Renal cortical epithelial cell (primary cell): ENCODE measurements around the gene XPO5. TPM values are rescaled to one million over a fixed set of nuclear protein-coding genes. Genes with fewer than 3 reads are reported as not detected.
"Not testable (repeated sequence)": the region's sequence is repeated elsewhere in the genome, so short reads cannot be mapped to it uniquely, and the experiment has no call there.

Experiments
- DNase-seq: peaks from one replicate; pipeline ENCODE4 v3.0.0-alpha.2; 2011; ENCODE audit warnings: low read depth
- total RNA-seq: library from RNA; depleted of rRNA; stranded (reverse); fragments of >200 nt; gene quantifications from 2 replicates; pipeline ENCODE4 v1.2.3, GENCODE V29; 2014

XPO5 gene
- total RNA-seq = 39.8 and 49.1 TPM in 2 replicates

DNA sequence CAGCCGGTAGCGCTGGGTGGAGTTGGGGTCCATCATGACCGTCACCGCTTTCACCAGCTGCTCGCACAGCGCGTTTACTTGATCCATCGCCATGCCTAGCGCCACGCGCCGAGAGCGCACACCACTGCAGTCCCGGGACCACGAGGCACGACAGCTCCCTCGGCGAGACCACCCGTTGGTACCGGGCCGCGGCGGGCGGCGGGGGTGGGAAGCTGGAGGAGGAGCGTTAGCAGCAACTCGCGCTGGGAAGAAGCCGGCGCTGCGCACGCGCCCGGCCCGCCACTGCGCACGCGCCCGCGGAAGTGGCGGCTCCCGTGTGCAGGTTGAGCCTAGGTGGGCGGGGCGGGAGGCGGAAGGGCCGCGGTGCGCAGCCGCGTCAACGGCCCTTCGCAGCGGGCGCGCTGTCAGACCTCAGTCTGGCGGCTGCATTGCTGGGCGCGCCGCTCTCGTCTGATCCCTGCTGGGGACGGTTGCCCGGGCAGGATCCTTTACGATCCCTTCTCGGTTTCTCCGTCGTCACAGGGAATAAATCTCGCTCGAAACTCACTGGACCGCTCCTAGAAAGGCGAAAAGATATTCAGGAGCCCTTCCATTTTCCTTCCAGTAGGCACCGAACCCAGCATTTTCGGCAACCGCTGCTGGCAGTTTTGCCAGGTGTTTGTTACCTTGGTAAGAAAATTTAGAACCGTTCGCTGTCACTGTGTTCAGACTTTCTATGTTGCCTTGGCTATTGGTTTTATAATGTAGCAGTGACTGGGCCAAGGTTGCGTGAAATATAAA lies at the start of gene XPO5, which contains the start of gene POLH:
TSS of gene XPO5 (minus strand) at position 267 of the 780 bp plus-strand sequence. CDS start at position 93, 174 bp downstream.
TSS of gene POLH (plus strand) at position 414 of the 780 bp plus-strand sequence. CDS start 6,135 bp downstream, outside the sequence.
- peak; percentile 78 for DNase-seq

- DNase-seq = no peak
Observed at GRCh38 chr6:43625393-43625992, 49.7 kb upstream of the XPO5 start.

DNA sequence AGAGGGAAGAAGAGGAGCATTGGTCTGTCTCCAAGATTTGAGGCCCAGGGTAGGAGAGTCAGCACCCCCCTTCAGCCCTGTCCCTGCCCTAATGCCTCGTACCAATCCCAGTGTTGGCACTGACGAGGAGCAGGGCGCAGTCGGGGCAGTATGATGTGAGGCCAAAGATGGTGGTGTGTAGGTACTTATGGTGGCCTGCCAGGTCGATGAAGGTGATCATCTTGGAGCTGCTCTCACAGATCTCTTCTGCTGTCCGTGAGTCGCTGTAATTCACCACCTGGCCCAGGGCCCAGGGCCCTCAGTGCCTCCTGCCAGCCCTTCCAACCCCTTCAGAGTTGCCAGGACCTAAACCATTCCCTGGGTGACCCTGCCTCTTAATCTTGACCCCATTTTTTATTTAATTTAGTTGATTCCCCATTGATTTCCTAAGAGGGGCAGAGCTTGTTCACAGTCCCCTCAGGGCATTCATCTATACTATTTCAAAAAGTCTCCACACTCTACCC lies 49.0 kb upstream of the XPO5 start:
- no peak for DNase-seq

- no peak for DNase-seq
Observed at GRCh38 chr6:43623880-43624785, 48.3 kb upstream of the XPO5 start.

GRCh38 chr6:43622541-43622940 lies 46.7 kb upstream of the XPO5 start:
- no peak for DNase-seq

DNA sequence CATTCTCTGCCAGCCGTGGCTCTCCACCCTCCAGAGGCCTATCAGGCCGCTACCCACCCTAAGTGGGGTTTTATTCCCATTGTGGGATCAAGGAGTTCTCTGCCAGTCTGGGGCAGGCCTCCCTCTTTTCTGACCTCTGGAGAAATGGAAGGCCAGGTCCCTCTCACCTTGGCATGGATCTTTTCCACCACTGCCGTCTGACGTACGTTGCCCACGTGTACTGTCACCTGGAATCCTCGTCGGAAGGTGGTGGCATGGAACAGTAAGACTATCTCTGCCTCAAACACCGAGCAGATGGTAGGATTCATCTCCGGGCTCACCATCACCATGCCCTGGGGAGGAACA lies 46.0 kb upstream of the XPO5 start:
- DNase-seq = no peak

DNA sequence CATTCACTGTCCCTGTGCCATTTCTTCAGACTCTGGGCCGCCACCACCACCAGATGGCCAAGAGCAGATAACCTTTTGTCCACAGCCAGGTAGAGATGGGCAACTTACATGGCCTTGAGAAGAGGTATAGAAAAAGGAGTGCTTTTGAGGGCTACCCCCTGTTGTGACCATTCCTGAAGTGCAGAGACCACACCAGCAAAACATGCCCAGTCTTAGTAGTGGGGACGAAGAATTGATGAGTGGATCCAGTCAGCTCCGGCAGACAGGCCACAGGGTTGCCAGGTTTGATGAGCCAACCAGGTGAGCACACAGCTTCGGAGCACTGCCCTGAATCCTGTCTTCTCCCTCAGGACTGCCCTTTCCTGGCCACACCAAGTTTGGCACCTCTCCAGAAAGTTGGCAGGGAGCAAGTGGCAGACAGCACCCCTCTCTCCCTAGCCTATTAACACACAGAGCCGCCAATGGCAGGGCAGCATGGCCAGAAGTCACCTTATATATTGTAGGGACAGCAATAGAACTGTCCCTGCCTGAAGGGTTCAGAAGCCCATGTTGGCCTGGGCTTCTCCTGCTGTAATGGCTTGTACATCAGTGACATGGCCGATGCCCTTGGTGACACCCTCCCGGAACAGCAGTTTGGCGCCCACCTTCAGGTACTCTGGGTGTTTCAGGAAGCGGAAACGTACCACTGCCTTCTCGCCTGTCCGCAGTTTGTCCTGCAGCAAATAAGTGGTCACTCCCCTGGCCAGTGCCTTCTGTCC lies 45.4 kb upstream of the XPO5 start:
- no peak for DNase-seq

- DNase-seq = no peak
Observed at GRCh38 chr6:43616725-43617472, 41.1 kb upstream of the XPO5 start.

DNA sequence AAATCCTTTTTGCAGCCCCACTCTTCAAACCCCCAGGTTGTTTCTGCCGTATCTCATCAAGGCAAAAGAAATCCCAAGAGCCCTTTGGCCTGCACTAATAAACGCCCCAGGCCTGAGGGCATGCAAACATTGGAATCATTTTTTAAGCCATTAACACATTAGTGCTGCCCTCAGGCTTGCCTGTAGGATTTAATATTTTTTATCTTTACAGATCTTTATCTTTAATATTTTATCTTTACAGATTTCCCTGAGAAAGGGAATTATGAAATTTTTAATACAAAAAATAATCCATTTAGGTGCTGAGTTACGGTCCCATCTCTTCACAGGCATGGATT lies 38.5 kb upstream of the XPO5 start:
- DNase-seq = no peak

DNA sequence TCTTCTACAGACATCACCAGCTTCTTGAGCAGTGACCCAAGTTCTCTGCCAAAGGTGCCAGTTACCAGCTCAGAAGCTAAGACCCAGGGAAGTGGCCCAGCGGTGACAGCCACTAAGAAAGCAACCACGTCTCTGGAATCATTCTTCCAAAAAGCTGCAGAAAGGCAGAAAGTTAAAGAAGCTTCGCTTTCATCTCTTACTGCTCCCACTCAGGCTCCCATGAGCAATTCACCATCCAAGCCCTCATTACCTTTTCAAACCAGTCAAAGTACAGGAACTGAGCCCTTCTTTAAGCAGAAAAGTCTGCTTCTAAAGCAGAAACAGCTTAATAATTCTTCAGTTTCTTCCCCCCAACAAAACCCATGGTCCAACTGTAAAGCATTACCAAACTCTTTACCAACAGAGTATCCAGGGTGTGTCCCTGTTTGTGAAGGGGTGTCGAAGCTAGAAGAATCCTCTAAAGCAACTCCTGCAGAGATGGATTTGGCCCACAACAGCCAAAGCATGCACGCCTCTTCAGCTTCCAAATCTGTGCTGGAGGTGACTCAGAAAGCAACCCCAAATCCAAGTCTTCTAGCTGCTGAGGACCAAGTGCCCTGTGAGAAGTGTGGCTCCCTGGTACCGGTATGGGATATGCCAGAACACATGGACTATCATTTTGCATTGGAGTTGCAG lies 38.0 kb upstream of the XPO5 start:
- DNase-seq = no peak

DNA sequence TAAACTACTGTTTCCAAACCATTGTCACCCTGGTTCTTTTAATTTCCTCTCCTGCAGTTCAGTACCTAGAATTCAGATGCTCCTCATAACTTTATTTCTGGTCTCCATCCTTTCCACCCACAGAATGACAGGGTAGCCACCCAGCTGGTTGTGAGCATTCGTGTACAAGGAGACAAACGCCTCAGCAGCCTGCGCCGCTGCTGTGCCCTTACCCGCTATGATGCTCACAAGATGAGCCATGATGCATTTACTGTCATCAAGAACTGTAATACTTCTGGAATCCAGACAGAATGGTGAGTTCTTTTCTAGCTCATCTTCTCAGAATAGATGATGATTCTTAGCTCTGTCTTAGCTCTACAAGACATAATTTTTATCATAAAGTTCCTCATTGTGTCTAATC lies 34.6 kb upstream of the XPO5 start:
- DNase-seq = no peak

DNA sequence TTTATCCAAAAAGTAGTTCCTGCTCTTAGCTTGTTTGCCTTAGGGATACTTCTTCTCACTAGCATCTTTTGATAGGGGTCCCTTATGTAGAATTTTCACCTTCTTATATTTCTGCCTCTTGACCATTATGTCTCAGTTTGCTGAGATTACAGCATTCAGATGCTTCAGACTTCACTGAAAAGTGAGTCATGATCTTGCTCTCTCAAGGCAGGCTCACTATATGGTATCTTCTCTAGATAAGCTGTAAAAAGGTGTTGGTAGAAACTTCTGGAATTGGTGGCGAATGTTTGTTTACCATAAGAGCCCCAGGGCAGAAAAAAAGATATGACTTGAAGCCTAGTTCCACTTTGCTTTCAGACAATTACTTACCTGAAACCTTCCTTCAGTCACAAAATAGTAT lies 33.6 kb upstream of the XPO5 start:
- DNase-seq = no peak

DNA sequence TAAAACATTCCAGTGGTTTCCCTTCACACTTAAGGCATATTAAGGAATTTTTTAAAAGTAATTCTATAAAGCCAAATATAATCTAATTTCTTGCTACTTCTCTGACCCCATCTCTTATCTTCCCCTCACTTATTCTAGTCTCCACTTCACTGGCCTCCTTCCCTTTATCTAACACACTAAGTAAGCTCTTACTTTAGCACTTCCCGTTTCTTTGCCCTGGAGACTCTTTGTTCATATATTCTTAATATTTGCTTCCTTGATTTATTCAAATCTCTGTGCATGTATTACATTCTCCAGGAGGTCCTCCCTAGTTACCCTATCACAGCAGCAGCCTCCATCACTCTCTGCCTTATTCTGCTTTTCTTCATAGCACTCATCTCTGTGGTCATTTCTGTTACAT lies 33.0 kb upstream of the XPO5 start:
- no peak for DNase-seq

- DNase-seq = peak; percentile 79
Observed at GRCh38 chr6:43608310-43608763, 32.5 kb upstream of the XPO5 start.

DNA sequence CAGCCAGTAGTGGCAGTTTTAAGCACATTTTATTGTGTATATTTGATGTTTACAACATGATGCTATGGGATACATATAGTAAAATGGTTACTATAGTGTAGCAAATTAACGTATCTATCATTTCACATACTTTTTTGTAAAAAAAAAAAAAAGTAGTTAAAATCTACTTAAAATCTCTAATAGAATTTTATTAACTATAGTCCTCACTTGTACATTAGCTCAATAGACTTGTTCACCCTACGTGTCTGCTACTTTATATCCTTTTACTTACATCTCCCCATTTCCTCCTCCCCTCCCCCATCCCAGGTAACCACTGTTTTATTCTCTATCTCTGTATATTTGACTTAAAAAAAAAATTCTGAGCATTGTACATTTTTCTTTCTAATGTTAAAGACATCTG lies 30.2 kb upstream of the XPO5 start:
- DNase-seq = no peak

DNA sequence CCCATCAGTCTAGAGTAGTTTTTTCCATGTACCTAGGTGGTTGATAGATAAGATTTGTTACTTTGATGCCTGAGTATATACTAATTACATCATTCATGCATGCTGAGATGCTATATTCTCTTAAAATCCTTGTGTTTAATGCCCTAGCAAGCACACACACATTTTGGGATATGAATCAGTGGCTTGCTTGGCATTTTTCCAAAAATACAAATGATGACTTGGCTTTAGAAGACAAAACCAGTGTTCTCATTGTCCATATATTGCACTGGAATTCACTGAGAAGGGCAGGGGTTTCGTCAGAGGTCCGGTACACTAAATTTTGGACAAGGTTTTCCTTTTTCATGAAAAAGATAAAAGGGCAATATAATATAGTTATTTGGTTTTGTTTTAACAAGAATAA lies 28.3 kb upstream of the XPO5 start:
- DNase-seq = no peak

GRCh38 chr6:43600595-43600994 lies 24.8 kb upstream of the XPO5 start:
- DNase-seq = no peak

- DNase-seq = no peak
Observed at GRCh38 chr6:43593938-43594337, 18.1 kb upstream of the XPO5 start.

DNA sequence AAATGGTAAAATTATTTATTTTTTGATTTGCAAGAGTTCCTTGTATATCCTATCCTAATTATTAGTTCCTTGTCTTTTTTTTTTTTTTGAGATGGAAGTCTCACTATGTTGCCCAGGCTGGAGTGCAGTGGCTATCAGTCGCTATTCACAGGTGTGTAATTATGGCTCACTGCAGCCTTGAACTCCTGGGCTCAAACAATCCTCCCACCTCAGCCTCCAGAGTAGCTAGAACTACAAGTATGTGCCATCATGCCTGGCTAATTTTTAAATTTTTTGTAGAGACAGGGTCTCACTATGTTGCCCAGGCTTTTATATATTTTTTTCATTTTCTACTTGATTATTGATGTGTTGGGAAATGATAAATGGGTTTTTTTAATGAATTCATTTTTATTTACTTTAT lies 13.7 kb upstream of the XPO5 start:
- not testable (repeated sequence) for DNase-seq

DNA sequence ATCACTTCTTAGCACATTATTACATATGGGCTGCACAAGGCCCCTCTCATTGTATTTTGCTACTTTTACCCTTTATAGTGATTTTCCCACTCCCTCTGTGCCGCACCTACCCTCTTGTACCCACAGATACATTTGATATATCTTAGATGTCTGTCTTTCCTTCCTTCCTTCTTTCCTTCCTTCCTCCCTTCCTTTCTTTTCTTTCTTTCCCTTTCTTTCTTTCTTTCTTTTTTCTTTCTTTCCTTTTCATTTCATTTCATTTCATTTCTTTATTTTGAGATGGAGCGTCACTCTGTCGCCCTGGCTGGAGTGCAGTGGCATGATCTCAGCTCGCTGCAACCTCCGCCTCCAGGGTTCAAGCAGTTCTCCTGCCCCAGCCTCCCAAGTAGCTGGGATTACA lies 12.4 kb upstream of the XPO5 start:
- no peak for DNase-seq
